ENCODE results near the gene PHETA1.

The PHETA1 gene

DNA sequence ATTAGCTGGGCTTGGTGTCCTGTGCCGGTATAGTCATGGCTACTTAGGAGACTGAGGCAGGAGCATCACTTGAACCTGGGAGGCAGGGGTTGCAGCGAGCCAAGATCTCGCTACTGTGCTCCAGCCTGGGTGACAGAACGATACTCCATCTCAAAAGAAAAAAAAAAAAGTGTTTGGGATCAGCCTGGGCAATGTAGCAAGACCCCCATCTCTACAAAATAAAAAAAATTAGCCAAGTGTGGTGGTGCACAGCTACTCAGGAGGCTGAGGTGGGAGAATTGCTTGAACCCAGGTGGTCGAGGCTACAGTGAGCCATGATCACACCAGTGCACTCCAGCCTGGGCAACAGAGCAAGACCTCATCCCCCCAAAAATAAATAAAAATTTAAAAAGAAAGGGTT is 47.6 kb downstream of the PHETA1 start:
- Histone ChIP-seq H4K20me1 (ENCODE audit: control insufficient read depth, insufficient read depth, low read depth, low read length) (no peaks in the 10 kb centered on the region), H3K9me3 (ENCODE audit: control insufficient read depth, insufficient read depth, low read length) (no peaks in the 10 kb centered on the region), H3K4me2 (ENCODE audit: low read length) (no peak overlapping the region), H3K27ac (ENCODE audit: low read depth, low read length) (no peak overlapping the region), H3K79me2 (ENCODE audit: control insufficient read depth, low read length) (no peaks in the 10 kb centered on the region), H3K36me3 (ENCODE audit: control insufficient read depth, low read length) (no peaks in the 10 kb centered on the region), H3K27me3 (ENCODE audit: control insufficient read depth, low read length) (no peaks in the 10 kb centered on the region), H3K4me1 (ENCODE audit: control insufficient read depth, low read length) (no peaks in the 10 kb centered on the region), H3K9me2 (replicated peaks; ENCODE audit: control insufficient read depth, low read length) (no peaks in the 10 kb centered on the region), H3K4me3 (ENCODE audit: low read length) (no peak overlapping the region), H3F3A (ENCODE audit: control insufficient read depth, insufficient read depth) (no peaks in the 10 kb centered on the region)
- no peak for TF ChIP-seq EZH2phosphoT487 (IDR thresholded peaks at IDR 0.05; ENCODE audit: borderline replicate concordance, low read length)
- TF ChIP-seq, protein P1, sequence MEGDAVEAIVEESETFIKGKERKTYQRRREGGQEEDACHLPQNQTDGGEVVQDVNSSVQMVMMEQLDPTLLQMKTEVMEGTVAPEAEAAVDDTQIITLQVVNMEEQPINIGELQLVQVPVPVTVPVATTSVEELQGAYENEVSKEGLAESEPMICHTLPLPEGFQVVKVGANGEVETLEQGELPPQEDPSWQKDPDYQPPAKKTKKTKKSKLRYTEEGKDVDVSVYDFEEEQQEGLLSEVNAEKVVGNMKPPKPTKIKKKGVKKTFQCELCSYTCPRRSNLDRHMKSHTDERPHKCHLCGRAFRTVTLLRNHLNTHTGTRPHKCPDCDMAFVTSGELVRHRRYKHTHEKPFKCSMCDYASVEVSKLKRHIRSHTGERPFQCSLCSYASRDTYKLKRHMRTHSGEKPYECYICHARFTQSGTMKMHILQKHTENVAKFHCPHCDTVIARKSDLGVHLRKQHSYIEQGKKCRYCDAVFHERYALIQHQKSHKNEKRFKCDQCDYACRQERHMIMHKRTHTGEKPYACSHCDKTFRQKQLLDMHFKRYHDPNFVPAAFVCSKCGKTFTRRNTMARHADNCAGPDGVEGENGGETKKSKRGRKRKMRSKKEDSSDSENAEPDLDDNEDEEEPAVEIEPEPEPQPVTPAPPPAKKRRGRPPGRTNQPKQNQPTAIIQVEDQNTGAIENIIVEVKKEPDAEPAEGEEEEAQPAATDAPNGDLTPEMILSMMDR (IDR thresholded peaks at IDR 0.05; ENCODE audit: low read depth, low read length, poor library complexity, severe bottlenecking) = no peak

DNA sequence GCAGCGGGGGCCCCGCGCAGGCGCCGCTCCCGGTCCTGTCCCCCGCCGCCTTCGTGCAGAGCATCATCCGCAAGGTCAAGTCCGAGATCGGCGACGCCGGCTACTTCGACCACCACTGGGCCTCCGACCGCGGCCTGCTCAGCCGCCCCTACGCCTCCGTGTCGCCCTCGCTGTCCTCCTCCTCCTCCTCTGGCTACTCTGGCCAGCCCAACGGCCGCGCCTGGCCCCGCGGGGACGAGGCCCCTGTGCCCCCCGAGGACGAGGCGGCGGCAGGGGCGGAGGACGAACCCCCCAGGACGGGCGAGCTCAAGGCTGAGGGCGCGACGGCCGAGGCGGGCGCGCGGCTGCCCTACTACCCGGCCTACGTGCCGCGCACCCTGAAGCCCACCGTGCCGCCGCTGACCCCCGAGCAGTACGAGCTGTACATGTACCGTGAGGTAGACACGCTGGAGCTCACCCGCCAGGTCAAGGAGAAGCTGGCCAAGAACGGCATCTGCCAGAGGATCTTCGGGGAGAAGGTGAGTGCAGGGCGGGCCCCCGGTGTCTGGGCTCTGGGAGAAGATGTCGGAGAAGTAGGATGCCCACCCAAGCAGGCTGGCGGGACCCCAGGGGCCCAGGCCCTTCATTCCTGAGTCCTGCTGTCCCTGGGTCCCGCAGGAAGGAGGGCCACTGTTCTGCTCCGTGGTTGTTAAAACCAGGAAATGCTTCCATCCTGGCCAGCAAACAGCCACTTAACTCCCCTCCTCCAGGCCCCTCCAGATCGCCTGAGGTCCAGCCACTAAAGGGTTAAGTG is 48.4 kb downstream of the PHETA1 start:
- Histone ChIP-seq H3K27me3 (ENCODE audit: control insufficient read depth, low read length) (no peaks in the 10 kb centered on the region), H3K79me2 (ENCODE audit: control insufficient read depth, low read length) (no peaks in the 10 kb centered on the region), H3K4me2 (ENCODE audit: low read length) (no peak overlapping the region), H4K20me1 (ENCODE audit: control insufficient read depth, insufficient read depth, low read depth, low read length) (no peaks in the 10 kb centered on the region), H3K27ac (ENCODE audit: low read depth, low read length) (no peak overlapping the region), H3F3A (ENCODE audit: control insufficient read depth, insufficient read depth) (no peaks in the 10 kb centered on the region), H3K4me3 (ENCODE audit: low read length) (no peak overlapping the region), H3K4me1 (ENCODE audit: control insufficient read depth, low read length) (no peaks in the 10 kb centered on the region), H3K36me3 (ENCODE audit: control insufficient read depth, low read length) (no peaks in the 10 kb centered on the region), H3K9me2 (replicated peaks; ENCODE audit: control insufficient read depth, low read length) (no peaks in the 10 kb centered on the region), H3K9me3 (ENCODE audit: control insufficient read depth, insufficient read depth, low read length) (no peaks in the 10 kb centered on the region)
- TF ChIP-seq, protein P1 (IDR thresholded peaks at IDR 0.05; ENCODE audit: low read depth, low read length, poor library complexity, severe bottlenecking) = no peak
- TF ChIP-seq EZH2phosphoT487 (IDR thresholded peaks at IDR 0.05; ENCODE audit: borderline replicate concordance, low read length) = no peak

DNA sequence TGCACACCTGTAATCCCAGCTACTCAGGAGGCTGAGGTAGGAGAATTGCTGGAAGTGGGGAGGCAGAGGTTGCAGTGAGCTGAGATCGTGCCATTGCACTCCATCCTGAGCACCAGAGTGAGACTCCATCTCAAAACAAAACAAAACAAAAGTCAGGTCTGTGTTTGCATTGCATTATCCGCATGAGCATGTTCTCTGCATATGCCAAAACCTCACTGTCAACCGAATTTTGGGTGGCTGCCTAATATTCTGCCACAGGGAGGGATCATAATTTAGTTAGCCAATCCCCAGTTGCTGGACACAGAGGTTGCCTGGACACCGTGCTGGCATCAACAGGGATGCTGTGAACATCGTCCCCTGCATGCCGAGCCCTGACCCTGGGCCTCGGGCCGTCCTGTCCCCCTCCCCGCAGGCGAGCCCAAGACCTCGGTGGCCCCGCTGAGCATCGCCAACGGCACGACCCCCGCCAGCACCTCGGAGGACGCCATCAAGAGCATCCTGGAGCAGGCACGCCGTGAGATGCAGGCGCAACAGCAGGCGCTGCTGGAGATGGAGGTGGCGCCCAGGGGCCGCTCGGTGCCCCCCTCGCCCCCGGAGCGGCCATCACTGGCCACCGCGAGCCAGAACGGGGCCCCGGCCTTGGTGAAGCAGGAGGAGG is 49.2 kb downstream of the PHETA1 start:
- Histone ChIP-seq H3K4me2 (ENCODE audit: low read length) (no peak overlapping the region), H3K27ac (ENCODE audit: low read depth, low read length) (no peak overlapping the region), H3K9me3 (ENCODE audit: control insufficient read depth, insufficient read depth, low read length) (no peaks in the 10 kb centered on the region), H3F3A (ENCODE audit: control insufficient read depth, insufficient read depth) (no peaks in the 10 kb centered on the region), H3K4me1 (ENCODE audit: control insufficient read depth, low read length) (no peaks in the 10 kb centered on the region), H3K36me3 (ENCODE audit: control insufficient read depth, low read length) (no peaks in the 10 kb centered on the region), H3K4me3 (ENCODE audit: low read length) (no peak overlapping the region), H3K79me2 (ENCODE audit: control insufficient read depth, low read length) (no peaks in the 10 kb centered on the region), H3K27me3 (ENCODE audit: control insufficient read depth, low read length) (no peaks in the 10 kb centered on the region), H3K9me2 (replicated peaks; ENCODE audit: control insufficient read depth, low read length) (no peaks in the 10 kb centered on the region), H4K20me1 (ENCODE audit: control insufficient read depth, insufficient read depth, low read depth, low read length) (no peaks in the 10 kb centered on the region)
- no peak for TF ChIP-seq EZH2phosphoT487 (IDR thresholded peaks at IDR 0.05; ENCODE audit: borderline replicate concordance, low read length)
- TF ChIP-seq, protein P1 (IDR thresholded peaks at IDR 0.05; ENCODE audit: low read depth, low read length, poor library complexity, severe bottlenecking) = no peak
